HL-60 (cell line): ENCODE results near the gene CHID1.

Experiments used
- CTCF ChIP-seq: IDR thresholded peaks from one replicate; pipeline ENCODE4 v1.5.1; 2011; ENCODE audit warnings: low read length, control low read depth, inconsistent platforms; ENCODE audit not compliant: insufficient read depth
- GABPA ChIP-seq: IDR thresholded peaks from 2 replicates; pipeline ENCODE4 v1.6.1; 2012; ENCODE audit warnings: low read depth
- POLR2AphosphoS5 ChIP-seq: IDR thresholded peaks from 2 replicates; pipeline ENCODE4 v1.6.1; 2012; ENCODE audit warnings: low read depth
- REST ChIP-seq: IDR thresholded peaks from 2 replicates; pipeline ENCODE4 v1.6.1; 2012; ENCODE audit warnings: low read depth; ENCODE audit not compliant: insufficient replicate concordance
- SPI1 ChIP-seq: IDR thresholded peaks from 2 replicates; pipeline ENCODE4 v1.6.1; 2012; ENCODE audit warnings: low read depth, mild to moderate bottlenecking, borderline replicate concordance

- TF ChIP-seq CTCF: no peak
- no peak for TF ChIP-seq POLR2AphosphoS5
- no peak for TF ChIP-seq GABPA
- no peak for TF ChIP-seq REST
- no peak for TF ChIP-seq SPI1
Observed at GRCh38 chr11:824292-824880, 86.2 kb downstream of the CHID1 start.
